ENCODE data around the gene SHISA5. TPM values are rescaled to one million over a fixed set of nuclear protein-coding genes. Genes with fewer than 3 reads are reported as not detected.

The SHISA5 gene
- total and polyA plus RNA-seq, 2 of the 8 experiments (the other 6 are each of a cell fraction or from before 2014, with no cell fraction given), result 196 to 315 TPM

GRCh38 chr3:48470286-48470685, 33.7 kb downstream of the SHISA5 start:
- no peak overlapping the region for H3K4me3 ChIP-seq (ENCODE audit: extremely low read depth in 1 of 4, insufficient read depth in 2 of 4, low read depth in 3 of 4, low read length in 4 of 4)
- H3K23me2 ChIP-seq (ENCODE audit: low read depth, low read length), result peaks cover 6% of the 10 kb centered on the region
- no peak for FAIRE-seq
- no peak overlapping the region for H2BK5ac ChIP-seq (ENCODE audit: low read depth, low read length)
- no peak overlapping the region for H3K14ac ChIP-seq (ENCODE audit: insufficient read length)
- no peak overlapping the region for H3K4me2 ChIP-seq (ENCODE audit: insufficient read depth in 1 of 2, low read depth in 2 of 2, low read length in 2 of 2)
- no peak overlapping the region for H3K18ac ChIP-seq (ENCODE audit: extremely low read depth, low read length)
- no peaks in the 10 kb centered on the region for H3K9me3 ChIP-seq (ENCODE audit: insufficient read depth in 2 of 2, low read depth in 1 of 2, low read length in 1 of 2)
- H3K4ac ChIP-seq (replicated peaks; ENCODE audit: insufficient read length, low read depth, low read length), result no peak overlapping the region
- no peak overlapping the region for H2BK120ac ChIP-seq (replicated peaks; ENCODE audit: low read depth, low read length)
- H3K23ac ChIP-seq (ENCODE audit: insufficient read length), result no peak overlapping the region
- CTCF ChIA-PET (ENCODE audit: partially characterized antibody), result interaction anchor here (0.9 to 21.5 kb wide), 6 partner anchors 11 to 87 kb away, joined by 3 to 251 read pairs (median 4); partner anchors contain the start of genes PFKFB4 and SHISA5
- no peak overlapping the region for H2BK12ac ChIP-seq (ENCODE audit: low read depth, low read length)
- H2BK15ac ChIP-seq (ENCODE audit: low read length), result peak overlapping the region; percentile 5; the same call in 1 of the 2 replicates
- H3K4me1 ChIP-seq (replicated peaks in 1 of 4; ENCODE audit: control insufficient read depth in 3 of 4, insufficient read depth in 4 of 4, low read length in 3 of 4), result peaks cover 0 to 29% (median 25%) of the 10 kb centered on the region in 4 experiments; a peak in 6 of 7 replicates
- 0 out of 2 replicates have a peak overlapping the region, but pooled peaks have one; percentile 17 for H3K27ac ChIP-seq (ENCODE audit: low read depth, low read length)
- H2AK5ac ChIP-seq (ENCODE audit: low read depth, low read length), result no peak overlapping the region
- H4K91ac ChIP-seq (replicated peaks; ENCODE audit: insufficient read length, low read length), result no peak overlapping the region
- WGBS, 2 experiments (ENCODE audit: extremely low coverage in 1 of 2, insufficient coverage in 1 of 2, insufficient read length in 1 of 2, insufficient replicate concordance in 2 of 2, low coverage in 1 of 2, low lambda C conversion rate in 2 of 2, missing lambda C conversion rate in 1 of 2), result 57% methylated on average over 1 of the region's 1 CpG; no CpG with 5 or more reads in 1 of the 2 experiments
- no peak overlapping the region for H2AFZ ChIP-seq (ENCODE audit: low read length)
- H2BK20ac ChIP-seq (ENCODE audit: low read length), result no peak overlapping the region
- H3K9ac ChIP-seq (replicated peaks in 1 of 4; ENCODE audit: extremely low read depth in 1 of 4, low read depth in 3 of 4, low read length in 3 of 4), result no peak overlapping the region; a peak in 1 of 7 replicates
- H3K79me2 ChIP-seq (ENCODE audit: control insufficient read depth in 1 of 2, insufficient read depth in 2 of 2, low read length in 2 of 2), result peaks cover 0 to 23% of the 10 kb centered on the region in 2 experiments; a peak in 2 of 4 replicates
- H4K8ac ChIP-seq (ENCODE audit: extremely low read depth, insufficient read depth, low read length), result no peak overlapping the region
- peaks cover 7 to 35% (median 11%) of the 10 kb centered on the region in 4 experiments for H3K36me3 ChIP-seq (ENCODE audit: control insufficient read depth in 2 of 4, insufficient read depth in 4 of 4, low read length in 3 of 4)
- peaks cover 10% of the 10 kb centered on the region for H3K79me1 ChIP-seq (ENCODE audit: low read depth, low read length)
- no peak overlapping the region for H4K5ac ChIP-seq (ENCODE audit: insufficient read length, low read depth, low read length)
- H3K56ac ChIP-seq (replicated peaks; ENCODE audit: insufficient read length, low read depth, low read length), result no peak overlapping the region
- TF ChIP-seq PHF8 (conservative IDR thresholded peaks at IDR 0.05; ENCODE audit: low read depth, low read length) (no peak), SIRT6 (IDR thresholded peaks at IDR 0.05; ENCODE audit: low read length) (no peak), NRF1 (IDR thresholded peaks at IDR 0.05; ENCODE audit: low read depth, low read length) (no peak), SAP30 (IDR thresholded peaks at IDR 0.05; ENCODE audit: insufficient read depth, insufficient replicate concordance, low read length) (no peak), CHD2 (IDR thresholded peaks at IDR 0.05; ENCODE audit: low read length) (no peak), NANOG (IDR thresholded peaks at IDR 0.05; ENCODE audit: insufficient read depth, low read depth, low read length, poor library complexity, severe bottlenecking) (no peak)
- POLR2A ChIA-PET (ENCODE audit: partially characterized antibody), result interaction anchor here (0.6 to 2.7 kb wide), 12 partner anchors 10 to 231 kb away, joined by 3 to 10 read pairs (median 3); partner anchors contain the start of gene ATRIP
- H3K27me3 ChIP-seq (replicated peaks in 1 of 4; ENCODE audit: control insufficient read depth in 3 of 4, extremely low read depth in 1 of 4, insufficient read depth in 3 of 4, low read length in 3 of 4), result no peaks in the 10 kb centered on the region
- peaks cover 3 to 4% of the 10 kb centered on the region in 2 experiments for H4K20me1 ChIP-seq (replicated peaks in 1 of 2; ENCODE audit: control insufficient read depth in 1 of 2, insufficient read depth in 2 of 2, low read length in 2 of 2)
- no peak for DNase-seq (ENCODE audit: low read depth in 1 of 2, low spot score in 2 of 2)

Data from H1 (cell line).